Heart left ventricle (tissue), 16 donors: ENCODE measurements around the gene CYB5B. TPM values are rescaled to one million over a fixed set of nuclear protein-coding genes. Genes with fewer than 3 reads are reported as not detected.
A peak's percentile ranks its signal among the peaks of the same experiment; 100 is the strongest.
"Not testable (repeated sequence)": the region's sequence is repeated elsewhere in the genome, so short reads cannot be mapped to it uniquely, and the experiment has no call there.

Source experiments
- ATAC-seq, 4 donors: fragments of 200-7000 bp; cut with Tn5 transposase; one replicate each; pipeline ENCODE4 v1.9.1; 2020 to 2022; ENCODE audit warnings: moderate library complexity in 4 of 4, mild to moderate bottlenecking in 3 of 4, moderate number of reproducible peaks in 1 of 4
- DNase-seq, 5 donors: peaks; one replicate each; pipeline ENCODE4 v3.0.0-alpha.2; 2020
- H3K27ac ChIP-seq, 12 donors: fragments of 200-600 bp; sonication (generic) in 4 of 12; one replicate each; pipeline versions ENCODE4 v1.5.0 to v1.8.0; 2016 to 2022; ENCODE audit warnings: mild to moderate bottlenecking in 2 of 12
- H3K27me3 ChIP-seq, 9 donors: fragments of 200-600 bp; sonication (generic) in 2 of 9; one replicate each; pipeline versions ENCODE4 v1.5.1 to v1.8.0; 2016 to 2022; ENCODE audit warnings: mild to moderate bottlenecking in 3 of 9
- H3K36me3 ChIP-seq, 9 donors: fragments of 200-600 bp; sonication (generic) in 2 of 9; one replicate each; pipeline versions ENCODE4 v1.5.0 to v1.8.0; 2018 to 2022; ENCODE audit warnings: mild to moderate bottlenecking in 2 of 9
- H3K4me1 ChIP-seq, 12 donors: fragments of 200-600 bp; sonication (generic) in 4 of 12; one replicate each; pipeline versions ENCODE4 v1.5.0 to v1.8.0; 2016 to 2022; ENCODE audit warnings: mild to moderate bottlenecking in 3 of 12
- H3K4me3 ChIP-seq, 12 donors: fragments of 200-600 bp; sonication (generic) in 4 of 12; one replicate each; pipeline versions ENCODE4 v1.5.0 to v1.8.0; 2017 to 2022; ENCODE audit warnings: mild to moderate bottlenecking in 9 of 12, moderate library complexity in 4 of 12
- H3K9me3 ChIP-seq, 12 donors: fragments of 200-600 bp; sonication (generic) in 4 of 12; one replicate each; pipeline versions ENCODE4 v1.5.0 to v1.8.0; 2016 to 2022; ENCODE audit warnings: mild to moderate bottlenecking in 1 of 12
- CTCF ChIP-seq, 12 donors: fragments of 200-600 bp; sonication (generic) in 4 of 12; IDR thresholded peaks; one replicate each; pipeline versions ENCODE4 v1.5.0 to v1.8.0; 2018 to 2022; ENCODE audit warnings: antibody characterized with exemption in 12 of 12, mild to moderate bottlenecking in 5 of 12
- POLR2A ChIP-seq, 2 donors: fragments of 450-650 bp; IDR thresholded peaks; one replicate each; pipeline ENCODE4 v1.6.1; 2017; ENCODE audit warnings: antibody characterized with exemption in 2 of 2, mild to moderate bottlenecking in 2 of 2, moderate library complexity in 2 of 2
- WGBS, 4 donors: extraction: QIAGEN DNeasy Blood & Tissue Kit in 2 of 4; methylation state at CpG; one replicate each; pipeline versions ENCODE4 v1.1.5 to v1.1.7; 2013 to 2018; 5-methylcytosine and 5-hydroxymethylcytosine counted together
- intact Hi-C, 10 donors: fragments of 100-400 bp; cut with DNase I; formaldehyde crosslinking; loops; one replicate each; pipeline versions ENCODE4 v1.11.1 to v1.14.2; 2022
- polyA plus RNA-seq, 2 donors: library from polyadenylated mRNA; stranded (reverse); fragments of 200-250 nt; gene quantifications; one replicate each; pipeline ENCODE4 v1.2.3, GENCODE V29; 2013
- total RNA-seq, 9 donors: library from RNA; depleted of rRNA in 2 of 9; stranded (reverse); fragments of >200 nt in 2 of 9; fragmentation: NEBNext Ultra II Directional in 3 of 9; extraction: Animal tissue kit (Norgen Biotek cat#: 25700) in 3 of 9; gene quantifications; one replicate each; pipeline versions ENCODE4 v1.1.0 to v1.2.4, GENCODE V29; 2016 to 2023
- donor health status: ischemic (EF 13 %, LVEDD 7.1; RV severe dilation, severe dysfunction).
- donor health status: healthy with polysubstance abuse.
- donor health status: DM: no; HTN: yes; CAD: no.
- donor health status: DM: no; HTN: no; CAD: no.
- donor health status: ischemic (EF 25% LVEDD 6.9; RV normal size, moderate dysfunction).
- donor health status: ischemic (EF 25% LVEDD 5.7; RV mildly dilated, moderate dysfunction).
- donor health status: healthy.
- donor health status: DM: yes; HTN: yes; CAD: no.
- donor health status: ischemic (EF 35%, LVEDD 5.7; RV mildly dilated, moderate dysfunction).
- donor health status: nonischemic (EF 11% LVEDD 7.7; RV severe dilation, severe dysfunction).
- donor health status: DM: yes; HTN: yes; CAD: no.
- donor health status: PGD.
- donor health status: ischemic (EF 29% LVEDD 5.4; RV normal size, mild dysfunction).
- donor health status: nonischemic (EF 23%, LVEDD 6.1; RV moderate dilation, normal function).

The CYB5B gene
- total and polyA plus RNA-seq, 11 donors, result 31.1 to 89.2 (median 65.0) TPM

DNA sequence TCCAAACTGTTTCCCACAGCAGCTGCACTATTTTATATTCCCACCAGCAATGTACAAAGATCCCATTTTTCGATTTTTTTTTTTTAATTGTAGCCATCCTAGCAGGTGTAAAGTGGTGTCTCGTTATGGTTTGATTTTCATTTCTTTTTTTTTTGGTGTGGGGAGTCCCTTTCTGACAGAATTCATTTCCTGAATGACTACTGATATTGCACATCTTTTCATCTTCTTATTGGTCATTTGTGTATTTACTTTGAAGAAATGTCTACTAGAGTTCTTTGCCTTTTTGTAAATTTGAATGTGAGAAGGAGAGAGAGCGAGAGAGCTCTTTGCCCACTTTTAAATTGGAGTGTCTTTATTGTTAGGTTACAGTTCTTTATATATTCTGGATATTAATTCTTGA, 14.0 kb downstream of the CYB5B start:
- no peaks in the 10 kb centered on the region for H3K27me3 ChIP-seq
- 88 to 97% (median 91%) methylated on average over 3 of the region's 3 CpGs for WGBS, 4 donors
- no peaks in the 10 kb centered on the region for H3K9me3 ChIP-seq
- ATAC-seq (no peak), DNase-seq (no peak)
- H3K36me3 ChIP-seq, result peaks cover 0 to 27% (median 5%) of the 10 kb centered on the region in 9 donors
- intact Hi-C loops, result no loop called here
- no peak overlapping the region for H3K4me3 ChIP-seq
- TF ChIP-seq POLR2A (IDR thresholded peaks at IDR 0.05), result no peak
- no peak for TF ChIP-seq CTCF (IDR thresholded peaks at IDR 0.05)
- H3K27ac ChIP-seq, result no peak overlapping the region
- peaks cover 0 to 34% (median 17%) of the 10 kb centered on the region in 12 donors for H3K4me1 ChIP-seq

GRCh38 chr16:69440250-69440649, 15.8 kb downstream of the CYB5B start:
- intact Hi-C loops, result no loop called here
- Histone ChIP-seq H3K36me3 (peaks cover 0 to 15% (median 0%) of the 10 kb centered on the region in 9 donors), H3K9me3 (no peaks in the 10 kb centered on the region), H3K27ac (no peak overlapping the region), H3K4me1 (peaks cover 0 to 52% (median 33%) of the 10 kb centered on the region in 12 donors), H3K27me3 (no peaks in the 10 kb centered on the region), H3K4me3 (no peak overlapping the region)
- 41 to 81% (median 80%) methylated on average over 1 of the region's 1 CpG for WGBS, 4 donors
- DNase-seq (no peak), ATAC-seq (no peak)
- no peak for TF ChIP-seq POLR2A (IDR thresholded peaks at IDR 0.05)
- no peak for TF ChIP-seq CTCF (IDR thresholded peaks at IDR 0.05)

DNA sequence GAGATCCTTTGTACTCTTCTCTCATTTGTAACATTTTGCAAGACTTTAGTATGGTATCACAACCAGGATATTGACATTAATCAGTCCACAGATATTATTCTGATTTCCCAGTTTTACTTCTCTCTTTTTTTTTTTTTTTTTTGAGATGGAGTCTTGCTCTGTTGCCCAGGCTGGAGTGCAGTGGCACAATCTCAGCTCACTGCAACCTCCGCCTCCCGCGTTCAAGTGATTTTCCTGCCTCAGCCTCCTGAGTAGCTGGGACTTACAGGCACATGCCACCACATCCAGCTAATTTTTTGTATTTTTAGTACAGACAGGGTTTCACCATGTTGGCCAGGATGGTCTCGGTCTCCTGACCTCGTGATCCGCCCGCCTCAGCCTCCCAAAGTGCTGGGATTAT, 16.6 kb downstream of the CYB5B start:
- H3K36me3 ChIP-seq, H3K27ac ChIP-seq, H3K9me3 ChIP-seq, H3K27me3 ChIP-seq, H3K4me3 ChIP-seq, DNase-seq, ATAC-seq, intact Hi-C loops: not testable (repeated sequence)
- H3K4me1 ChIP-seq, result peaks cover 0 to 57% (median 37%) of the 10 kb centered on the region in 12 donors
- WGBS, 4 donors, result 96 to 99% (median 99%) methylated on average over 7 of the region's 7 CpGs

- Histone ChIP-seq H3K4me3 (peak overlapping the region in 9 of 12 donors; percentile 11 to 46 (median 31)), H3K4me1 (peaks cover 0 to 61% (median 37%) of the 10 kb centered on the region in 12 donors), H3K27ac (peak overlapping the region; percentile 52 to 93 (median 82)), H3K27me3 (no peaks in the 10 kb centered on the region), H3K9me3 (no peaks in the 10 kb centered on the region), H3K36me3 (peaks cover 0 to 22% (median 7%) of the 10 kb centered on the region in 9 donors)
- peak; percentile 64 to 83 (median 76) for ATAC-seq
- 35 to 53% (median 36%) methylated on average over 12 of the region's 12 CpGs for WGBS, 4 donors
- TF ChIP-seq CTCF (IDR thresholded peaks at IDR 0.05) (no peak), POLR2A (IDR thresholded peaks at IDR 0.05) (no peak)
- DNase-seq, result peak in 3 of 5 donors; percentile 14 to 33 (median 29)
- intact Hi-C loops, result no loop called here
Measured at GRCh38 chr16:69443927-69444631, 19.7 kb downstream of the CYB5B start.
